ENCODE results near the gene MOAP1.
"Not testable (repeated sequence)": the region's sequence is repeated elsewhere in the genome, so short reads cannot be mapped to it uniquely, and the experiment has no call there.

MOAP1 gene

GRCh38 chr14:93142854-93143652 is 41.6 kb downstream of the MOAP1 start:
- DNase-seq: no peak

DNA sequence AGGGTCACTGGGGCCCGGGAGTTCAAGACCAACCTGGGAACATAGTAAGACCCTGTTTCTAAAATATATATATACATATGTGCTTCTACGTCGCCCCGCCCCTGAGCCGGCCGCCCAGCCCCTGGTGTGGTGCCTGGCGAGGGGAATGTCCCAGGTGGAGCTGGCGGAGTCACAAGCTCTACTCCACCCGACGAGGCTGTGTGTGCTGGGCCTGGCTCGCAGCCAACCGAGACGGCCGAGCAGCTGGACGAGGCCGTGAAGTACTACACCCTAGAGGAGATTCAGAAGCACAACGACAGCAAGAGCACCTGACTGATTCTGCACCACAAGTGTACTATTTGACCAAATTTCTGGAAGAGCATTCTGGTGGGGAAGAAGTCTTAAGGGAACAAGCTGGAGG is 46.8 kb downstream of the MOAP1 start:
- no peak for DNase-seq

GRCh38 chr14:93136508-93136907 is 48.2 kb downstream of the MOAP1 start:
- not testable (repeated sequence) for DNase-seq

DNA sequence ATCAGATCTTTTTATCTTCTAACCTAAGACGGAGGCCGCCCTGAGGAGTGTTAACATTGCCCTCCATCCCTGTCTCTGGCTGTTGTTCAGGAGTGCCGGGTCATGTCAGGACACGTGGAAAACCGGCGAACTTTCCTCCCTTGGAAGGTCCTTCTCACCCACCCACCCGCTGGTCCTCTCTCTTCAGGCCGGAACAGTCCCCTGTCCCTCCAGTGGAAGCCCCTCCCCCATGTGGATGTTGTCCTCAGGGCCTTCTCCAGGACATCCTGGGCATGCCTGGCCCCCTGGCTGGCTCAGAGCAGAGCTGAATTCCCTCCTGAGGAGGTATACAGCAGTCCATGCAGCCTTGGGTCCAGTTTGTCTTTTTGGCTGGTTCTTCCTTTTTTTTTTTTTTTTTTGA is 48.7 kb downstream of the MOAP1 start:
- no peak for DNase-seq

GRCh38 chr14:93135399-93135798 is 49.3 kb downstream of the MOAP1 start:
- no peak for DNase-seq

GRCh38 chr14:93133464-93133863 is 51.2 kb downstream of the MOAP1 start:
- no peak for DNase-seq

GRCh38 chr14:93132472-93133065 is 52.1 kb downstream of the MOAP1 start:
- DNase-seq: peak; percentile 45

Measured in CD4-positive, alpha-beta T cell treated with Interleukin-10 for 1 hour (primary cell).